HG03378 (cell line): Measurements from ENCODE around the gene SNTG2.
"Not testable (repeated sequence)": the region's sequence is repeated elsewhere in the genome, so short reads cannot be mapped to it uniquely, and the experiment has no call there.

Experiments used
- ATAC-seq: cut with Tn5 transposase; IDR thresholded peaks from one replicate; pipeline ENCODE4 v1.9.1; 2021; ENCODE audit warnings: mild to moderate bottlenecking, moderate library complexity; ENCODE audit not compliant: unreplicated experiment

The SNTG2 gene

DNA sequence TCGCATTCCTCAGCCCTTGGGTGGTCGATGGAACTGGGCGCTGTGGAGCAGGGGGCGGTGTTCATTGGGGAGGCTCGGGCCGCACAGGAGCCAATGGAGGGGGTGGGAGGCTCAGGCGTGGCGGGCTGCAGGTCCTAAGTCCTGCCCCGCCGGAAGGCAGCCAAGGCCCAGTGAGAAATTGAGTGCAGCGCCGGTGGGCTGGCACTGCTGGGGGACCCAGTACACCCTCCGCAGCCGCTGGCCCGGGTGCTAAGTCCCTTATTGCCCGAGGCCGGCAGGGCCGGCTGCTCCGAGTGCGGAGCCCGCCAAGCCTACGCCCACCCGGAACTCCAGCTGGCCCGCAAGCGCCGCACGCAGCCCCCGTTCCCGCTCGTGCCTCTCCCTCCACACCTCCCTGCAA is 278.9 kb downstream of the SNTG2 start:
- ATAC-seq, result not testable (repeated sequence)

DNA sequence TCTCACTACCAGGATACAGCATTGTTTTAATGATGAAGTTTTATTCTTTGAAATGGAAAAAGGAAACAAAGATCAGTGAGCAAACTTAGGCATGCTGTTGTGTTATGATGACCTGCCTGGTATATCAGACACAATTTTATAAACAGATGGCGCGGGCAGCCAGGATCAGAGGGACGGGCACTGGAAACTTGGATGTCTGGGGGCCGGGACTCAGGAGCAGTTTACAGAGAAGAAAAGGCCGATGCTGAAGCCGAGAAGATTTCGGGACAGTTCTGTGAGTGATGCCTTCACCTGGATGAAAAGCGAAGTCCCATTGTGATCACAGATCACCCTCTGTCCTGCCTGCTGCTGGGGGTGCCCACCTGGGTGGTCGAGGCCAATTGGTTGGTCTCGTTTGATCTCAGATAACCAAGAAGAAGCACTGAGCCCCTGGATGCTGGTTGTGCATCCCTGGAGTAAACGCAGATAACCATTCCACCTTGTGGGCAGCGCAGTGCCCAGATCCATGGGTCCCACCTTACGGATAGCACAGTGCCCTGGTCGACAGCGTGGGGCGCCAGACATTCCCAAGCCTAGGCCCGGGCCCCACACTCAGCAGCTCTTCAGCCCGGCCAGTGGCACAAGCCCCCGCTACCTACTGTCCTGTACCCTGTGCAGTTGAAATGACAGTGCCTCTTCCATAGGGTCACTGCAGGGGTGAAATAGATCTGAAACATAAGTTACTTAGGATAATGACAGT is 279.7 kb downstream of the SNTG2 start:
- ATAC-seq, result no peak

DNA sequence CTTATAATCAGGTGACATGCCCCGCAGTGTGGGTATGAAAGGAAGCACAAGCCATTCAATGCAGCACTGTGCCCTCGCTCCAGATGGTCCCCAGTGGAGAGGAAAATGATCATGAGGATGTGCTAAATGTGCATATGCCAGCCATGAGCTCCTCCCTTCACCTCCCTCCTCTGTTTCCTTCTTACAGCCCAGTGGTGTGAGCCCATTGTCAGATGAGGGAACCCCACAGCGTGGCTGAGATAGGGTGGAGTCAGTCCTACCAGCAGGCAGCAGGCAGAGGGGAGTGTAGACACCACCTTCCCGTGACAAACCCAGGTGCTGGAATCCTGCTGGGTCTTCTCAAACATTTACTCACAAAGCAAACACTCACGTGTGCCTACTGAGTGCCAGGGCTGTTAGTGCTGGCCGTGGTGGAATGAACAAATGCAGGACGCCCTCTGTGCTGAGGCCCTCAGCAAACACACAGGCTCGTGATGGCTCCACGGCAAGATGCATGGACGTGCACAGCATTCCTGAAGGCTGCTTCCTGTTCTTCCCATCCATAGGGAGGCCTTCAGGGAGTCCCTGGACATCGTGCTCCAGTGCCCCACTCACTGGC is 280.9 kb downstream of the SNTG2 start:
- ATAC-seq, result no peak

DNA sequence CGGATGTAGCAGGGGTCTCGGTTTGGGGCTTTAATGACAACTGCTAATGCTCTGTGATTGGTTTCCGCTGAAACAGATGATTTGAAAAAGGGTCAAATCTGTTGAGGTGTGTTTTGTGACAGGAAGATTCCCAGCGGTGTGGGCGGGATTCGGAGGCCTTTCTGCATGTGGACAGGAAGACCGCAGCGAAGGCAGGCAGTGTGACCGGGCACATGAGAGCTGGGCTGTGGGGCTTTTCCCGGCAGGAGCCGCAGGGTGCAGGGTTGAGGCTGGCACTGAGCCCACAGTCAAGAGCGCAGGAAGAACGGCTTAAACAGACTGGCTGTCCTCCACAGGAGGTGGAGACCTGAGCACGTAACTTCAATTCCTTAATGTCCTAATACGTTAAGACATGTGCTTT is 282.6 kb downstream of the SNTG2 start:
- ATAC-seq, result no peak

DNA sequence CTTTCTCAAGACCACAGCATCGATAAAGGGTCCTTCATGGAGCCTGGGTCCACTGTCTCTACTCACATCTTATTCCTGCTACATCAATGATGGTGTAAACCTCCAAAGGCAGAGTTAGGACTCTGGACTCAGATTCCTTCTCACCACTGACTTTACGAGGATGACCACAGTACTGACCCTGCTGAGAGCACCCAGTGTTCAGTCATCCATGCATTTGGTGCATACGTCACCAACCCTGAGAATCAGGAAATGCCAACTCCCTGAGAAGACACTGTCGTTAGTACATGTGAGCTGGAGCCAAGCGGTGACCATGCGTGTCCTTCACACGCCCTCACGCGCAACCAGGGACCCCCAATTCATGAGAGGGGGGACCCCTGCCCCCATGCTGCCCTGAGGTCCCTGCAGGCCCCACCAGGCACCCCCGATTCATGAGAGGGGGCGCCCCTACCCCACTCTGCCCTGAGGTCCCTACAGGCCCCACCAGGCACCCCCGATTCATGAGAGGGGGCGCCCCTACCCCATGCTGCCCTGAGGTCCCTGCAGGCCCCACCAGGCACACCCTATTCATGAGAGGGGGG is 284.2 kb downstream of the SNTG2 start:
- no peak for ATAC-seq

DNA sequence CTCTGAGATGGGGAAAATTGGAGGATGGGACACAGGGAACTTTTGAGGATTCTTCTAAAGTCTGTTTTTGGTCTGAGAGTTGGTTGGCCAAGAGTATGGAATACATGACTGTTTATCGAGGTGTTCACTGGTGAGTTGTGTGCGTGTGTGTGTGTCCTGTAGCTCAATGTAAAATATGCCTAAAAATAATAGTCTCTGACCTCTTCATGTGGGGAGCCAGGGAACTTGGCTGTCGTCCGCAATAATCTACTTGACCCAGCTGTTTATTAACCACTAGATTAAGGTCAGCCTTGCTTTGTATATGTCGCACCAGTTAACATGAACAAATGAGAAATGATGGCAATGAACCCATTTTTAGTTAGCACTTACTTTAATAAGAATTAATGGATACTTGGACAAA is 285.2 kb downstream of the SNTG2 start:
- no peak for ATAC-seq

DNA sequence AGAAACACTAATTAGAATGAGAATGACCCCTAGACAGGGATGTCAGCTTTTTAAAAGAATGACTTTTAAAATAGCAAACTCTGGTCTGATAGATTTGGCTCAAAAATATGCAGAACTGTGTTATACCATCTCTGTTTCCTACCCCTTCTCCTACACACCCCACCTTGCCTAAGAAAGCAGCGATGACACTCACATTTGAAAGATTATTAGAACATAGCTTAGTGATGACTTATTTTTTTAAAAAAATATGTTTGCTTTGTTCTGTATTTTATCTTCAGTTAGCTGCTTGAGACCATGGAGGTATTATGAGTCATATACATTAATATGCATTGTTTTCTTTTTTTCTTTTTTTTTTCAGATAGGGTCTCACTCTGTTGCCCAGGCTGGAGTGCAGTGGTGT is 286.0 kb downstream of the SNTG2 start:
- no peak for ATAC-seq

DNA sequence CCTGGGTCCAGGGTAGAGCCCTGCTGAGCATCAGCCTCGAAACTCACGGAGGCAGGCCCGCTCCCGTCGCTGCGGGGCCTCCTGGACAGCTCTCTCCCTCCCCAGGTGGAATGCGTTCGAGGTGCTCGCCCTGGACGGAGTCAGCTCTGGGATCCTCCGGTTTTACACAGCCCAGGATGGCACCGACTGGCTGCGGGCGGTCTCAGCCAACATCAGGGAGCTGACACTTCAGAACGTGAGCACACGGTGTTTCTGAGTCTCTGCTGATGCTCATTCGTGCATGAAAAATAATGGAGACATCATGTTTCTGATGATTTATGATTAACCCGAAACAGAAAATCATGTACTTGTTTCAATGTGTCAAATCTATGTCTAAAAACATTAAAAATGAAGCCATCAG is 287.1 kb downstream of the SNTG2 start:
- ATAC-seq, result no peak

DNA sequence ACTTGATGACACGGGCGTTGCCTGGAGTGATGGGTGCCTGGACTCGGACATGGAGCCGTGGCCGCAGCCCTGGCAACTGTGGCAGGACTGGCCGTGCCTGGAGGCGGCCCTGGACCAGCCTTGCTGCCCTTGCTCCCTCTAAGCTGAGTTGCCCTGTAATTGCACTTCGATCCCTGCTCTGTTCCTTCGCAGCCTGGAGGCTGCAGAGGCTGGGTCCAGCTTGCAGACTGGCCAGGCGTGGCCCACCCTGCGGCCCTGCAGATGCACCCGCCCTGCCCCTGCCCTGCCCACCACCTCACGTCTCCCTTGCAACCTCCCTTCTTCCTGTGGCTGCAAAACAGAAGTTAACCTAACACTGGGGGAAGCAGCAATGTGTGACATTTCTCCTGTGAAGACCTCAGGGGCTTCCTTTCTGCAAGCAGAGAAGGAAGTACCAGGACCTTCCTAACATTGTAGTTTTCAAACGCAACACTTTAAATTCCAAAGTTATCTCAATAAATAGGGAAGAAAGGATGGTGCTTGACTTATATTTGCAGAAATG is 288.0 kb downstream of the SNTG2 start:
- no peak for ATAC-seq

DNA sequence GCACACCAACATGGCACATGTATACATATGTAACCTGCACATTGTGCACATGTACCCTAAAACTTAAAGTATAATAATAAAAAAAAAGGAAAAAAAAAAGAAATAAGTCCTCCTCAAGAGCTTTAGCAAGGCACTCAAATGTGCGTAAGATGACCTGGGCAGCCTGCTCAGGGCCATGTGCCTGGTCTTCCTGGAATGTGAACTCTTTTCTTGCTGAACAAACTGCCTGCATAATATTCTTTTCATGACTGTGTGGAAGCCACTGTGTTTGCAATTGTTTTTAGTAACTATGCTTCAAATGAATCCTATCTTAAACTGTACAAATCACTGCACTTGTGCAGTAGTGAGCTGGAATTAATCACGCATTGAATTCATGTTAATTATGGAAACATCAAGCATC is 294.5 kb downstream of the SNTG2 start:
- no peak for ATAC-seq

DNA sequence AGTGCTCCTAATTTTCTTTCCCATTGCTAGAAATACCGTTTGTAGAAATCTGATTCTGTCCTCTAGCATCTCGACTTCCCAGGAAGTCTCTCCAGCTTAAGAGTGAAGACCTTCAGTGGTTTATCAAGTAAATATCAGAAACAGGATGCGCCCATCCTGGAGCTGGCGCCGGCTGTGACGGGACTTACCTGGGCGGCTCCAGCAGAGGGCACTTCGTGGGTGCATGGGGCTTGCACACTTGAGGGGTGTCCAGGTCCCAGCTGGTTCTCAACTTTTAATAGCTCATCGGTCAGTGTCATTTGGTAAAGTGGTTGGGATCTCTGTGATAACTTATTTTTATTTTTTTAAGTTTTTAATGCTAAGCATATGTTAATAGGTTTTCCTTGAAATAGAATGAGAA is 295.6 kb downstream of the SNTG2 start:
- no peak for ATAC-seq

DNA sequence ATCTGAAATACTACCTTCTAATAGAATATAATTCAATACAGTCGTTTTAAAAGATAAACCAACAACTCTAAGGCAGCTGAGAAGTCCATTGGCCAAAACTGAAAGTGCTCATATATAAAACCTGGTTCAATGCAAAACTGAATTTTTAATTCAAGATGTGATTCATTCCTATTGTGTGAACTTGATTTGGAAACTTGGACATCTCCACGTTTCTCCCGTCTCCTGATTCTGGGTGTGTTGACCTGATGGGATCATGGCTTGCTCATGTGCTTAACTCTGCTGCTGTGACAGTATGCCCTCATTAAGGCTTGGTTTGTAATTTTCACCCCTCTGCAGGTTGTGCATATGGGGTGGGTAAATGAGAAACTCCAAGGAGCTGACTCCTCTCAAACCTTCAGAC is 296.3 kb downstream of the SNTG2 start:
- no peak for ATAC-seq

DNA sequence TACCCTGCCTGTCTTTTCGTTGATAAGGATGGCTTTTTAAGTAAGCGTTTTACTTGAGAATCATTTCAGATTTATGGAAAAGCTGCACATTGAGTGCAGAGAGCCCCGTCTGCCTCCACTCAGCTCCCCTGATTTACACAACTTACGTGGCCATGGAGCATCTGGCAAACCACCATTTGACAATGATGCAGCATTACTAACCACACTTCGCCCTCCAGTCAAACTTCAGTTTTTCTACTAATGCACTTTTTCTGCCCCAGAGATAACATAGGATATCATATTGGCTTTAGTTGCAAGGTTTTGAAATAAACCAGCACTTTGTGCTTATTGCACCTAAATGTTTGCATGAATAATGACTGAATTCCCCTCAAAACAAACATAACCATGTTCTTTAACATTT is 297.5 kb downstream of the SNTG2 start:
- no peak for ATAC-seq

DNA sequence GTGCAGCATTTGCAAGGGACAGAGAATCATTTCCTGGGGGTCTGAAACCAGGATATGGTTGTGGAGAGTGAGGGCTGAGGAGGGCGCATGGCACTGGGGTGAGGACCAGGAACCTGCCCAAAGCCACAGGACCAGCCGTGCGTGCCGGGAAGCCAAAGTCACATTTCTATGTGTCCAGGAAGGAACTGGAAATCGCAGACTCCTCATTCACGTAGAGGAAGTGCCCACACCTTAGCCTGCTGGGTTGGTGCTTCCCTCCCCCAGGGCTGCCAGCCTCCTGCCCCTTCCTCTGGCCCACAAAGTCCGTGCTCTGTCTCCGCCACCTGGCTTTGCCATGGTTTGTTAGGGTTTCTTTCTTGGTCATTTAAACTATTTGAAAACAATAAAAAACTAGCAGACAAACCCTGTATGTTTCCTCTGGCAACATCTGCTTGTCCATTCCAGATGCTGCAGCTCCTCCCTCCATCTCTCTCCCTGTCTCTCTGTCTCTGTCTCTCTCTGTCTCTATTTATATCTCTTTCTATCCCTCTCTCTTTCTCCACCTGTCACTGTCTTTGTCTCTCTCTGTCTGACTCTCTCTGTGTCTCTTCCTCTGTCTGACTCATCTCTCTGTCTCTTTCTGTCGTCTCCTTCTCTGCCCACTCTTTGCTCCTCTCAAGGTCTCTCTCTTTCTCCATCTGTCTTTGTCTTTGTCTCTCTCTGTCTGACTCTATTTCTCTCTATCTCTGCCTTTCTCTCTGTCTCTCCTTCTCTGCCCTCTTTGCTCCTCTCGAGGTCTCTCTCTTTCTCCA is 299.4 kb downstream of the SNTG2 start:
- ATAC-seq, result no peak

DNA sequence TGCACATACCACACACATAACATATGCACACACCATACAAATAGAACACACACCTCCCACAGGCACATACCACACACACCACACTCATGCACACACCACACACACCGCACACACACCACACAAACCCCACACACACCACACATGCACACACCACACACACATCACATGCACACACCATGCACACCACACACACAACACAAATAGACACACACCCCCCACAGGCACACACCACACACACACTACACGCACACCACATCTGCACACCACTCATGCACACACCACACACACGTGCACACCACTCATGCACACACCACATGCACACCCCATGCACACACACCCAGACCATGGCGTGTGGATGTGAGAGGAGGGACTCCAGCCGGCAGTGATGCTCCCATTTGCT is 300.9 kb downstream of the SNTG2 start:
- ATAC-seq, result no peak

DNA sequence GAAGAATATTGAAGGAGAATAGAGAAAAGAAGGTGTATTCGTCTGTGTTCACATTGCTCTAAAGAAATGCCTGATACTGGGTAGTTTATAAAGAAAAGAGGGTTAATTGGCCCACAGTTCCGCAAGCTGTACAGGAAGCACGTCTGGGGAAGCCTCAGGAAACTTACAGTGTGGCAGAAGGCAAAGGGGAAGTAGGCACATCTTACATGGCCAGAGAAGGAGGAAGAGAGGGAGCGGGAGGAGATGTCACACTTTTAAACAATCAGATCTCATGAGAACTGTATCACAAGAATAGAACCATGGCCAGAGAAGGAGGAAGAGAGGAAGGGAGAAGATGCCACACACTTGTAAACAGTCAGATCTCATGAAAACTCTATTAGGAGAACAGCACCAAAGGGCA is 303.0 kb downstream of the SNTG2 start:
- ATAC-seq, result no peak

DNA sequence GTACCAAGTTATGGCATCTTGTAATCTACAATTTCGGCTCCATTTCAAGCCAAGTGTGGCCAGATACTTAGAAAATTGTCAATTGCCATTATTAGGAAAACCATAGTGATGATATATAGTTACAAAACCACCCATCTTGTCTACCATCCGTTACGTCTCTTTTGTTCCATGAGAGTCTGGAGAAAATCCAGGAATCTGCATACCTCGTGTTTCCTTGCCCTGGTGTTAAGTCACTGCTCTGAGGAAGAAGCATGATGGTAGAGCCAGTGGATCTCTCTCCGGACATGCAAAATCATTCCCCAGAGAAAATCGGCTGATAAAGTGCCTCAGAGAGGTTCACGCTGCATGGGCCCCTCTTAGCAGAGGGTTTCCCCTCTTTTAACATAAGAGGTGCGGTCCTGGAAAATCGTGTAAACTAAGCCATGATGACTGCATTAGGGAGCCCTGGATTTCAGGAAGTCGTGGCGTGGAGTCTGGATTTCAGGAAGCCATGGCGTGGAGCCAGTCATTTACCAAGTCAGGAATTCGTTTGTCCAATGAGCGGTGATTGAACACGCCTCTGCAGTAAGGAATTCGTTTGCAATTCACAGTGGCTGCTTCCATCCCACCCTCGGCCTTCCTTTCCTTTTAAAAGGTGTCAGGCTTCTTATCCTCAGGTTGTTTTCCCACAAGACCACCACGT is 304.2 kb downstream of the SNTG2 start:
- no peak for ATAC-seq

DNA sequence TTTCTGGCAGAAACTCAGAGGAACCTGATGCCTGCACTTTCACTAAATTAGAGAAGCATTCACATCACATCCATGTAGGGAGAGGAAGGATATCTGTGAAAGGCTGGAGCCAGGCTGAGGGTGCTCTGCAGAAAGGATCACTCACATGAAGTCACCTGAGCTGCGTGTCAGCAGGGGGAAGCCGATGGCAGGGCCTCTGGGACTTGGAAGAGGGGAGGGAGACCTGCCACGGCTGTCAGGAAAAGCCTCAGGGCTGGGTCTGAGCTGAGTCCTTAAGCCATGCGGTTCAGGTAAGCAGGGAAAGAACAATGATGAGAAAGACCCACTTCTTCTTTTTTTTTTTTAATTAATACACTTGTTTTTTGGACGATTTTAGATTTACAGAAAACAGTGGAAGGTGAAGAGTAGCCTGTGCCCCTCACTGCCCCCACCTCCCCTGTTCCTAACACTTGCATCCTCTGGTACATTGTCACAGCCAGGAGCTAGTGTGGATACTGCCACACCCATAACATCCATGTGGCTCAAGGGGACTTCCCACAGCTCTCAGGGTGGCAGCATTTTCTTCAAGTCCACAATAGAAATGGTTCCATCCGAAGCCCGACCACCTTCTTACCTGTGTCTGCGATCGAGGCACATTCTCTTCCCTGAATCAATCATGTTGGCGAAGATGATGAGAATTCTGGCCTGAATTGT is 306.1 kb downstream of the SNTG2 start:
- no peak for ATAC-seq

DNA sequence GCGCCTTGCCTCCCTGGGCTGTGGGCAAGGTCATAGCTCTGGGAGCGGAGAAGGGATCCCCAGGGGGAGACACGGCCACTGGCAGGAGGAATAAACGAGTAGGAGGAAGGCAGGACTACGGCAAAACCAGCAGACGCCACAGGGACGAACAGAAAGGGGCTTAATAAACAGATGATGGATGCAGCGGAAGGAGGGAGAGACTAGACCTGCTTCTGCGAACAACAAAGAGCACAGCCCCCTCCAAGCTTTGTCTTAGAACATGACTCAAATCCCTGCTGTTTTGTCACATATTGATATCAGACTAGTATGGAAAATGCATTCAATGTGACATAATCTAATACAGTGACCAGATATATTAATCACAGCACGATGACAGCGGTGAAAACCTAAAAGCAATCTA is 306.7 kb downstream of the SNTG2 start:
- ATAC-seq, result no peak

DNA sequence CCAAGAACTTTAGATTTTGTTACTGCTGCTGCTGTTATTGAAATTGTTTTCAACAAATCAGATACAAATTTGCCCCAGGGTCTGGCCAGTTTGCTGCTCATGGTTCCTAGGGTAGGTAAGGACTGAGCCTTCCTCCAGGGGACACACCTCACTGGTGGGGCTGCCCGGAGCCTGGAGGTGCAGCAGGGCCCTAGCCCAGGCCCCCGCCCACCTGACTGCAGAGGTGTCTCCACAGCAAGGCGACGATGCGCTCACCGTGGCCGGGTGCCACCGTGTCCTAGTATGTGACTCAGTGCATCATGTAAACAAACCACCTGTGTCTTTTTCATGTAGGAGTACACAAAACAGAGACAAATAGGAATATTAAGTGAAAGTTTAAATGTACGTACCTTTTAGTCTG is 309.1 kb downstream of the SNTG2 start:
- no peak for ATAC-seq
